ENCODE data around the gene ADAM15.

ADAM15 gene

DNA sequence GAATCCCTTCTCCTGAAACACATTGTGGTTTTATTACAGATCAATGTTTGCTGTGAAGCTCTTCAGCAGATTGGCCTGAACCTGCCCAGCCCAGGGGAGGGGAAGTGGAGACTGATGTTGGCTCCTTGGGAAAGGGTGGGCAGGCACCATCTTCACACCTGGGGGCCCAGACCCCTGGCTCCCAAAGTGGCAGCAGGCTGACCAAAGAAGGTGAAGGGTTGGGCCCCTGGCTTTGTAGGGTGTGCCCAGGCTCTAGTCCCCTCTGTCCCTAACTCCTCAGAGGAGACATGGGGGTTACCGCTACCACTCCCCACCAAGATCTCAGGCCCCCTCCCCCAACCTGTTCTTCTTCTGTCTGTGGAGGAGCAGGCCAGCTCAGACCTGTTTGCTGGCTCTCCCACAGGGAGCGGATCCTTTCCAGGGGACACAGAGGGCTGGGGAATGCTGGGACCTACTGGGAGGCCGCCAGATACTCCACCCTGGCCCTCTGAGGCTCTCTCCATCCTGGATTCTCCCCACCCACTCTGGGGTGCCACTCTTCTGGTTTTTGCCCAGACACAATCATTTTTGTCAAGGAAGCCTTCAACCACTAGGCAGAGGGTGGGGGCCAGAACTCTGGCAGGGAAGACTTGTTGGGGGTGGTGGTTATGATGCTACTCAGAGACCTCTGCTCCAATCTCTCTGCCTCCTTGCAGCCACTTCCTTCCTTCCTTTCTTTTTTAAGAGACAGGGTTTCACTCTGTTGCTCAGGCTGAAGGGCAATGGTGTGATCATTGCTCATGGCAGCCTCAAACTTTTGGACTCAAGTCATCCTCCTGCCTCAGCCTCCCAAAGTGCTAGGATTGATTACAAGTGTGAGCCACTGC is 22.5 kb downstream of the ADAM15 start:
- DNase-seq, result no peak

DNA sequence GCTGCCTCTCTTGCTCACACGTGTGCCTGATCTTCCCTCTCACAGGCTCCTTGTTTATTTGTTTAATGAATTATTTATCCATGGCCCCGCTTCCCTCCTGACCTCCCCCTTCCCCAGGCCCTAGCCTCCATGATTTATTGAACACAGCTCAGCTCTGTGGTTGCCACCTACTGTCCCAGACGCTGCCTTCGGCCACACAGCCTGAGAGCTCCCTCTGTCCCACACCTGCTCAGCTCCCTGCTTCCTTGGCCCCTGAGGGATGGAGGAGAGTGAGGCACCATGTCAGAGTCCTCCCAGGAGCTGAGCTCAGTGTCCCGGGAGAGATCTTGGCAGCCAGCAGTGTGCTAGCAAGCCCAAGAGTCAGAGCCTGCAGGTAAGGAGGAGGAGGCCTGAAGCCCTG is 24.4 kb downstream of the ADAM15 start:
- no peak for DNase-seq

DNA sequence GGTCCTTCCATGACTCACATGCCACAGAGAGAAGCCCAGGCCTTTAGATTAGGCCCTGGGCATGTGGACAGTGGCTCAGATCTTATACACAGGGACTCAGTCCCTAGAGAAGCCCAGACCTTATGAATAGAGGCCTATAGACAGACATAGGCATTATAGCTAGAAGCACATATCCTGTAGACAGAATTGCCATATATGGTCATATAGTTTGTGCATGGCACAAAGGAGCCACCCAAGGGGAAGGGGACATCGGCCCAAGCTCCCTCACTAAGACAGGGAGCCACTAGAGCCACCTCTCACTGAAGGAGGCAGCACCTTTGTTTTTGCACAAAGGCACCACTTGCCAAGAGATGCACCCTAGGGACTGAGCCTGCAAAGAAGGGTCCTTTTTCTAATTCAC is 25.3 kb downstream of the ADAM15 start:
- DNase-seq, result no peak

DNA sequence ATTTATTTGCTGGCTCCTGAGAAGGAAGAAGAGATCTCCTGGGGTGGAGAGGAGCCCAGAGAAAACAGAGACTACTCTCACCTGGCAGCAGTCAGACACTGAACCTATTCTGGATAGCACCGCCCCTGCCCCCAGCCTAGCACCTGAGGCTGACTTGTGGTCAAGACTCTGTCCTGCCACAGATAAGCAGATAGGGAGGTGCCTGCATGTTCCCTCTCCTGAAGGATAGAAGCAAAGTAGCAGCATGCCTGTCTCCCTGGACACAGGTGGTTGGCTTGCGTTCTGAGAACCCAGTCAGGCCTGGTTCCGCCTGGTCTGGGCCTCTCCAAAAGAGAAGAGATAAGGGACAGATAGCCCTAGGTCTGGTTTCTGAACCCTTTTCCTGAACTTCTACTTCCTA is 26.2 kb downstream of the ADAM15 start:
- DNase-seq, result no peak

DNA sequence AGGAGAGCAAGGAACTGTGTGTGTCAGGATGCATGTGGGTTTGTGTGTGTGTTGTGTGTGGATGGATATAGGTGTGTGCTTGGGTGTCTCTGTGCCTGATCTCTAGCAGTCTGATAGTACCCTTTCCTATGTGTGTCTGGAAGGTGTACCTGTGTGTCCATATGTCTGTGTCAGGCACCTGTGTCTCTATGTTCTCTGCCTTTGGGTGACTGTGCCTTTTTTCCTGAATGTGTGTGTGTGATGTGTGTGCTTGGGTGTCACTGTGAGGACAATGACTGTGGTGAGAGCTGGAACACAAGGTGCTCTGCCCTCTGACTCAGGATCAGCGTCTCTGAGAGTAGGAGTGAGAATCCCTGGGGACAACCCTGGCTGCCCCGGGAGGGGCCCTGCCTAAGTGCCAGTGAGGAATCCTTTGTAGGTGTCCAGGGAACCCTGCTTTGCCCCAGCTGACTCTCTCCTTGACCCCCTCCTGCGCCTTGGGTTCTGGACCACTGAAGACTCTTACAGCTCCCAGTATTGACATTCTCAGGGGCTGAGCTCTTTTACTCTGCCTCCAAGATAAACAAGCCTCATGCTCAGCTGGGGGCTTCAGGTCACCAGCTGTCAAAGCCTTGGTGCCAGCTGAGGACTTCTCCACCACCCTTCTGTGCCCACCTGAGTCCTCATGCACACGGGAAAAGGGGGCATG is 26.8 kb downstream of the ADAM15 start:
- no peak for DNase-seq

DNA sequence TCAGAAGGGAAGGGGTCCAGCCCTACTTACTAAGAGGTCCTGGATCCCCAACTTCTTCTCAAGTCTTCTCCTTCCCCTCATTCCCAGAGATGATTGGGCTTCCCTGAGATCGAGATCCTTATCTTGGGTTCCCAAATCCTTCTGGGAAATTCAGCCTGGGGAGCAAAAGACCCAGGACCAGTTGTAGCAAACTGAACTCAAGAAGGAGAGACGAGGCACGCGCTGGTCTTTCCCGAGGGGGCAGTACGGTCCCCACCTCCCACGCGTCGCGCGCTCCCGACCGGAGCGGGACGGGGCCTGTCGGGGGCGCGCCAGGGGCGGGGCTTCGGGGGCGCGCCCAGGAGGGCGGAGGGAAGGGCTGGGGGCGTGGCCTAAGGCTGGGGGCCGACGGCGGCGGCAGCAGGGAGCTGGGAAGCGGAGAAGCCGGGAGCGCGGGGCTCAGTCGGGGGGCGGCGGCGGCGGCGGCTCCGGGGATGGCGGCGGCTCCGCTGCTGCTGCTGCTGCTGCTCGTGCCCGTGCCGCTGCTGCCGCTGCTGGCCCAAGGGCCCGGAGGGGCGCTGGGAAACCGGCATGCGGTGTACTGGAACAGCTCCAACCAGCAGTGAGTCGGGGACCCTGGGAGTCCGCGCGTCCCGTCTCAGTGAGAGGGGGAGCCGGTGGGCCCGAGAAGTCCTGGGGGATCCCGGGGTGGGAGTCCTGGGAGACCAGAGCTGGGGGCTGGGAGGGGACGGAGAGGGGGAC is 27.5 kb downstream of the ADAM15 start, which contains the start of gene EFNA3:
Gene EFNA3 (plus strand): TSS at position 369 of the 741 bp plus-strand sequence. CDS start 105 bp downstream, at position 474.
- DNase-seq, result peak; percentile 42

DNA sequence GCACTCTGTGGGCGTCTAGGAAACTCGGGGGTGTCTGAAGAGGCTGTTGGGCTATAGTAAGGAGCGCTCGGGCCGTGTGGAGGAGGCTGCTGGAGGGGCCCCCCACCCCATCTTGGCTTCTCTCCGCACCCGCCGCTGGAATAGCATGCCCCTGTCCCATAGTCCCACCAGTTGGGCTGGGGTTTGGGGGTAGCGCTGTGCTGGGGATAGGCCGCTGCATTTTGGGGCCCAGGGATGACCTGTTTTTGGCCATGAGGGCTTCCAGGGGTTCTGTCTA is 28.0 kb downstream of the ADAM15 start:
- no peak for DNase-seq

DNA sequence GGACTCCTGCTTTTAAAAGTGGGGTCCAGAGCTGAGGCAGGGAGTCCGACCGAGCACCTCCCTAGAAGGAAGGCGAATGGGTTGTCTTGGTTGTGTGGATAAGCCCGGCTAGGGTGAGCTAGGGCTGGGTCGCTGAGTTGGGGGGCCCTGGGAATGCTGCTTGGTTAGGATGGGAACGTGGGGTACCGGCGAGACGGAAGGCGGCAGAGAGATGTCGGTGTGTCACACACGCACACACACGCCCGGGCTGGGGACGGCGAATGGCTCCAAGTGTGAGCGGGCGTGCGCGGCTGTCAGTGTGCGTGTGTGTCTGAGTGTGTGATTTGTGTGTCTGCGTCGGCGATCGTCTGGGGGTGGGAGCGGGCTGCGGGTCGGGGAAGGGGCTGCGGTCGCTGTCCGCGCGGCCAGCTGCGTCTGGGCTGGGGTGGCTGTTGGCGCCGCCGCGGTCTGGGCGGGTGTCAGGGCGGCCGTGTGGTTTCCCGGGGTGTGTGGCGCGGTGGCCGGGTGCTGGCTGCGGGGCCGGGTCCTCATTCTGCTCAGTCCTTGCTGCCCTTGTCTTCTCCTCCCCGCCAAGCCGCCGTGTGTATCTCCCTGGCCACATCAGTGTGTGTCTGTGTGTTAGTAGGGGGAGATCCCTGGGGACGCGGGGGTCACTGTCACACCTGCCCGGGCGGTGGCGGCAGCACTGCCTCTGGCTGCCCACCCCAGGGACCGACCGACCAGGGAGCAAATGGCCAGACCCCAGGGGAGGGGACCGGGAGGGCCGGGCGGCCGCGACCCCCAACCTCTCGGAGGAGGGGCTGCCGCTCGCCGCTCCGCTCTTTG is 28.6 kb downstream of the ADAM15 start:
- DNase-seq, result no peak

DNA sequence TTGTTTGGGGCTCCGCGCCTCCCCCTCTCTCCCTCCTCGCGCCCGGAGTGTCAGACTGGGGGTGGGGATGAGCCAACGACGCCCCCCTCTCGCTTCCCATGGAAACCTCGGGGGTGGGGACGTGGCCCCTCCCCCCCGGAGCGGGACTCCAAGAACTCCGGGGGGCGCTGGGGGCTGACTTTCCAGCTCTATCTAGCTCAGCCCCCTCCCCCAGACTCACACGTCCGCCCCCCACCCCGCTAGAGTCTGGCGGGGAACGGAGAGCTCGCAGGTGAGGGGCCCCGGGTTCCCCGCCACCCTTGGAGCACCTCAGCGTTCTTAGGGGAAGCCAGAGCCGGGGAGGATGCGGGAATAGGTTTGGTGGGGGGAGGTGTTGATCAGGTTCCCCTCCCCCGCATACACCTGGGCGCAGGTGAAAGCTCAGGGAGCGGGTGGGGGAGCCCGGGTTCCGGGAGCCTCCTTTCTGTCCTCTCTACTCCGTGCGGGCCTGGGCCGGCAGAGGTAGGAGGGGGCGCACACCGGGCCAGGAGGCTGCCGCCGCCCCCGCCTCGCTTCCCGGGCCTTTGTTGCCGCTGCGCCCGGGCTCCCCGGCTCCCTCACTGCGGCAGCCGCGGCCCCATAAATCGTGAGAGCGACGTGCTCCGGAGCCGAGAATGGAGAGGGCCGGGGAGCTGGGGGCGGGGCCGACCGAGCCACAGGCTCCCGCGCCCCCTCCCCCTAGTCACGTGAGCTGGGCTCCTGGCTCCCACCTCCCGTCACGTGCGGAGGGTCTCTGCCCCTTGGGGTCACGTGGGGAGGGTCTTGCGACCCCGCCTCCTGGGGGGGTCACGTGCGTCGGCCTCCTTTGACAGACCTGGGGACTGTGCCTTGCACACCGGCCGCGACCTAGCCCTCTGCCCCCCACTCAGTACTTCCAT is 29.5 kb downstream of the ADAM15 start:
- no peak for DNase-seq

DNA sequence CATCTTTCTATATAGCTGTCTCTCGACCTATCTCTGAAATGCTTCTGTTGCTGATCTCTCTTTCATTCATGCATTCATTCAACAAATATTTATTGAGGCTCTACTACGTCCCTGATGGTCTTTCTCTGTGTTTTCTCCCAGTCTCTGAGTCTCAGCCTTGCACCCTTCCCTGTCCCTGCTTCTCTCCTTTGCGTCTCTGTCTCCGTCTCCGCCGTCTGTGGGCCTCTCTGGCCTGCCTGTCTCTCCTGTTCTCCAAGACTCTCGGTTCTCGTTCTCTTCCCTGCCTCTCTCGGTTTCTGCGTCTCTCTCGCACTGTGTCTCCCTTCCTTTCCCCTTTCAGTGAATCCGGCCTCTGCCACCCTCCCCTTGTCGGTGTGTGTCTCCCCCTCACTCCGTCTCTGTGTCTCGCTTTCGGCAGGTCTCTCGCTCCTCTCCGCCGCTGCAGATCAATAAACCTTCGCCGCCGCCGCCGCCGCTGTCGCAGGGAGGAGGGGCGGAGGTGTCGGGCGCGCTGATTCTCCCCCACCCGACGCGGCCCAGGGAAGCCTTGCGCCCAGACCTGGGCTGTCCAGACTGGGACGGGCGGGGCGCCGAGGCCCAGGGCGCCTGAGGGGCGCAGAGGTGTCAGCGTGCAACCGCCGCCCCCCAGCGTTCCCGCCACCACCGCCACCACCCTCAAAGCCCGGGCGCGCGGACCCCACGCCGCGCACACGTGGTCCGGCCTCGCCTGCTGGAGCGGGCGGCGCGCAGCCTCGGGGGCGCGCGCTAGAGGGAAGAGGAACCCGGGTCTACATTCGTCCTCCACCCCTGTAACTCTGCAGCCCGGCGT is 30.6 kb downstream of the ADAM15 start:
- no peak for DNase-seq

DNA sequence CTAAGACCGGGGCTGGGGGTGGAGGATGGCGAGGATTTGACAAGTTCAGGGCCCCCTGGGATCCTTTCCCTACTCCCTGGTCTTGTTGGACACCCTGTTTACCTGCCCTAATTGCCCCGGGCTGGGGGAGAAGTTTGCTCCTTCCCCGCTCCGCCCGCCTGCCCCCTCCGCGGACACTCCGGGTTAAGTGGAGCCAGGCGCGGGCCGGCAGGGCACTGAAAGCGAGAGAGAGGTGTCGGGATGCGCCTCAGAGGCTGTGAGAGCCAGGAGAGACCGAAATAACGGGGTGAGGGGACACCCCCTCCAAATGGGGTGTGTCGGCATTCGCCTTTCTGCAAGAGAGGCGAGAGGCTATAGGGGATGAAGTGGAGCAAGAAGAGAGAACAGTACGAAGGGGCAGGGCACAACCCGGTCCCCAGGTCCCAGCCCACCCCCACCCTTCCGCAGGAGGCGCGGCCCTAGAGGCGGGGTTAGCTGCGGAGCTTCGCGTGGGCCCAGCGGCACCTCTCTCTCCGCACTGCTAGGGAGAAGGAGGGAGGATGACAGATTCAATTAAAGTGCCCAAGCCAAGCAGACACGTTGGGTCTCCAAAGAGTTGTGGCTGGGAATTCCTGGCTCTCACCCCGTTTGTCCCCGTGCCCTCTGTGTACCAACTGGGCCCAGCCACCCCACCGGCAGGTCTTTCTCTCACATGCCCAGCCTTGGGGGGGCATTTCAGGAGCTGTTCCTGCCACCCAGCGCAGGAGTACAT is 31.4 kb downstream of the ADAM15 start:
- DNase-seq, result no peak

DNA sequence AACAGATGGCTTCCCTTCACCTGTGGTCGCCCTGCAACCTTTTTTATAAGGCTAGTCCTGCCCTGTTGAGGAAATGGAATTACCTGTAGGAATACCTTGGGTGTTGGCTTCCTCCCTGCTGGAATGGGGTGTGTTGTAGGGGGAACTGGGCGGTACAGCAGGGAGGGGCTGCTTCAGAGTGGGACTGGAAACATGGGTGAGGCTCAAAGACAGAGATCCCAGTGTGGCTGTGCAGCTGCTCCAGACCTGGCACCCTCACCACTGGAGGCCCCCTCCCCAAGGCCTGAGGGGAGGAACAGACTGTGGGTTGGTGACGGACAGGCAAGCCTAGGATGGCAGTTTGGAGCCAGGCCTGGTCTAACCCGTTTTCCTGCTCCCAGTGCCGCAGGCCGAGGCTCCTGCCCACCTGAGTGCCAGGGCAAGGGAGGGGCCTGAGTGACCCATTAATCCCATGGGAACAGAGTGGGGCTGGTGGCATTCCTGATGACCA is 32.0 kb downstream of the ADAM15 start:
- no peak for DNase-seq

DNA sequence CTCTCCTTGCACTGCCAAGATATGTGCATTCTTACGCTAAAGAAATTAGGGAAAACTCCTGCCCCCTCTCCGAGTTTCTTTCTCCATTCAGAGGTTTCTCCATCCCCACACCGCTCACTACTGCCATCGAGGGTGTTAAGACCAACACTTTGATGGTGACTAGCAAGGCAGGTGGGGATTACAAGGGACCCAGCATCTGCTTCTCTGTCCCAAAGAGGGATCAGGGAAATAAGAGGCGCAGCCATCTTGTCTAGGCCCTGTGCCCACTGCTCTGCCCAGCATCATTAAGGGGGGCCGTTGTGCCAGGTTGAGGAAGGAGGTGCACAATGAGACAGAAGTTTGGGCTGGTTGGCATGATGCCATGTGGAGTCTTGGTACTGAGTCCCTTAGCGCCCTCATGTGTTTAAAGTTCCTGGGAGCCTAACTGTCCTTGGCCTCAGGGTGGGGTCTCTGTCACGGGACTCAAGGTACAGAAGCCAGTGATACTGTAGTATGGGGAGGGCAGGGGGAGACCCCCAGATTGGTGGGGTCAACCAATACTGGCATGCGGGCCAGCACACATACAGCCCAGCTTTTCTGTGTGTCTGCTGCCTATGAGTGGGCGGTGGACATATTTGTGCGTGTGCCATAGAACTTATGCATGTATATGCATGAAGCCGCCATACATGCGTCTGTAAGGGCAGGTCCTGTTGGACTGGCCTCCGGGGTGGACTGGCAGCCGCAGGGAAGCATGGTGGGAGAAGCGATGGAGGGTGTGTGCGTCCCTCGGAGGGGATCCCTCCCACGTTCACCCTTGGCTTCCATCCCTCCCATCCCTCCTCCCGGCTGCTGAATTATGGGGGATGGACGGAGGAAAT is 33.0 kb downstream of the ADAM15 start:
- DNase-seq, result no peak

DNA sequence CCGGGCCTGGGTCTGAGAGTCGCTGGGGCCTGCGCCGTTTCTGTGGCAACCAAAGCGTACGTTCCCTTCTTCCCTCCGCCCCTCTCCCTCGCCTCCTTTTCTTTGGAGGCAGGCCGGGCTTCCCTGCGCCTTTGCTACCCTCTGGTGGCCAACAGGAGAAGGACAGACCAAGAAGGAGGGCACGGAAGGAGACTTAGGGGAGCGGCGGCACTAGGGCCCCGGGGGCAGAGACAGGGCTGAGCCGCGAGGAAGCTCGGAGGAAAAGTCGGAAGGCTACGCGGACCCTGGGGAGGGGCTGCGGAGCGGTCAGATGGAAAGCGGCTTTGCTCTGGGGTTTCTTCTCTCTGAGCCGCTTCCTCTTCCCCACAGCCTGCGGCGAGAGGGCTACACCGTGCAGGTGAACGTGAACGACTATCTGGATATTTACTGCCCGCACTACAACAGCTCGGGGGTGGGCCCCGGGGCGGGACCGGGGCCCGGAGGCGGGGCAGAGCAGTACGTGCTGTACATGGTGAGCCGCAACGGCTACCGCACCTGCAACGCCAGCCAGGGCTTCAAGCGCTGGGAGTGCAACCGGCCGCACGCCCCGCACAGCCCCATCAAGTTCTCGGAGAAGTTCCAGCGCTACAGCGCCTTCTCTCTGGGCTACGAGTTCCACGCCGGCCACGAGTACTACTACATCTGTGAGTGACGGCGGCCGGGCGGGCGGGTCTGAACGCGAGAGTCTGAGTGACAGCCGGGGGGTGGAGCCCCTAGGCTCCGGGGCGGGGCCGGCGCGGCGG is 33.8 kb downstream of the ADAM15 start:
- DNase-seq, result peak; percentile 90

DNA sequence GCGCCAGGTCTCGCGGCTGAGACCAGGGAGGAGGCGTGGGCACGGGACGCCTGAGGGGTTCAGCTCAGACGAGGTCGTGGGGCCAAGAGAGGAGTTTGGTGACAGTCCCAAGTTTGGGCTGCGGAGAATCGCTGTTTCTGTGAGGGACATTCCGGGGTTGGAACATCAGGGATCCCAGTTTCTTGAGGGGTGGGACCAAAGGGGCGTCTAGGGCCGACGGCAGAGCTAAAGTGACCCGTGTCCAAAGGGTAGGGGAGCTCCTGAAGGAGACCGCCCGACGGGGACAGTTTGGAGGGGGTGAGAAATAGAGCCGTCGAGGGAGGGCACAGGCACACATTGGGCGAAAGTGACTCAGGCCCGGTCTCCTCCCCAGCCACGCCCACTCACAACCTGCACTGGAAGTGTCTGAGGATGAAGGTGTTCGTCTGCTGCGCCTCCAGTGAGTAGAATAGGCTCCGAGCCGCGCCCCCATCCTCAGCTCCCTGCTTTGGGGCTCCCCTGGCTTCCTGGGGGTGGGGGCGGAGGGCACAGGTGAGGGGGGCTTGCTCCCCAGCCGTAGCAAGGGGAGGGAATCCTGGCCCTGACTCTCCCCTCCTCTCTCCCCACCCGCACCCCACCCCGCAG is 34.5 kb downstream of the ADAM15 start:
- DNase-seq, result peak; percentile 63

DNA sequence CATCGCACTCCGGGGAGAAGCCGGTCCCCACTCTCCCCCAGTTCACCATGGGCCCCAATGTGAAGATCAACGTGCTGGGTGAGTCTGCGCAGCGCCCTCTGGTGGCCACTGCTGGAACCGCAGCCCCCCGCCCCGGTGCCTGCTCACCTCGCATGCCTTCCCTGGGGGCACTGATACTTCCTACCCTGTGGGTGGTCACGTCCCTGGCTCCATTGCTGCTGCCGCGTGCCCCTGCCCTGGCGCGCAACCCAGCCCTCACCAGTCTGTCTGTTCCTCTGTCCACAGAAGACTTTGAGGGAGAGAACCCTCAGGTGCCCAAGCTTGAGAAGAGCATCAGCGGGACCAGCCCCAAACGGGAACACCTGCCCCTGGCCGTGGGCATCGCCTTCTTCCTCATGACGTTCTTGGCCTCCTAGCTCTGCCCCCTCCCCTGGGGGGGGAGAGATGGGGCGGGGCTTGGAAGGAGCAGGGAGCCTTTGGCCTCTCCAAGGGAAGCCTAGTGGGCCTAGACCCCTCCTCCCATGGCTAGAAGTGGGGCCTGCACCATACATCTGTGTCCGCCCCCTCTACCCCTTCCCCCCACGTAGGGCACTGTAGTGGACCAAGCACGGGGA is 35.1 kb downstream of the ADAM15 start:
- DNase-seq, result peak; percentile 73
